Urinary bladder (tissue), 4 donors: ENCODE measurements around the gene AMBP. TPM values are rescaled to one million over a fixed set of nuclear protein-coding genes. Genes with fewer than 3 reads are reported as not detected.

Experiments used
- DNase-seq: peaks from one replicate; pipeline ENCODE4 v3.0.0-alpha.2; 2015; ENCODE audit errors: extremely low spot score
- H3K27ac ChIP-seq: one replicate; pipeline ENCODE4 v1.5.1; 2013; ENCODE audit warnings: low read depth, mild to moderate bottlenecking, moderate library complexity
- H3K36me3 ChIP-seq: one replicate; pipeline ENCODE4 v1.6.1; 2013; ENCODE audit warnings: mild to moderate bottlenecking, moderate library complexity; ENCODE audit not compliant: insufficient read depth
- H3K4me1 ChIP-seq: one replicate; pipeline ENCODE4 v1.6.1; 2013; ENCODE audit warnings: mild to moderate bottlenecking, moderate library complexity; ENCODE audit not compliant: insufficient read depth
- H3K4me3 ChIP-seq: one replicate; pipeline ENCODE4 v1.5.1; 2013; ENCODE audit warnings: low read depth, low read length
- WGBS: extraction: QIAGEN DNeasy Blood & Tissue Kit; methylation state at CpG from one replicate; pipeline ENCODE4 v1.1.7; 2013; 5-methylcytosine and 5-hydroxymethylcytosine counted together
- polyA plus RNA-seq: library from polyadenylated mRNA; stranded (reverse); fragments of 200-250 nt; gene quantifications from one replicate; pipeline ENCODE4 v1.2.3, GENCODE V29; 2013
- total RNA-seq: library from RNA; depleted of rRNA; stranded (reverse); fragments of >200 nt; gene quantifications from one replicate; pipeline ENCODE4 v1.2.3, GENCODE V29; 2014
- donor health status: healthy with polysubstance abuse.
- donor health status: healthy.

AMBP gene
- total and polyA plus RNA-seq, 2 donors: 2.4 TPM; not detected in 1

- WGBS: 94% methylated on average over 18 of the region's 18 CpGs
- DNase-seq: no peak
- Histone ChIP-seq H3K27ac (no peak overlapping the region), H3K4me1 (no peaks in the 10 kb centered on the region), H3K36me3 (no peaks in the 10 kb centered on the region), H3K4me3 (no peak overlapping the region)
Observed at GRCh38 chr9:114035845-114036801, 42.0 kb downstream of the AMBP start.

- no peak for DNase-seq
- Histone ChIP-seq H3K36me3 (no peaks in the 10 kb centered on the region), H3K4me3 (no peak overlapping the region), H3K27ac (no peak overlapping the region), H3K4me1 (no peaks in the 10 kb centered on the region)
- 84% methylated on average over 17 of the region's 17 CpGs for WGBS
Observed at GRCh38 chr9:114035221-114035844, 42.8 kb downstream of the AMBP start.

DNA sequence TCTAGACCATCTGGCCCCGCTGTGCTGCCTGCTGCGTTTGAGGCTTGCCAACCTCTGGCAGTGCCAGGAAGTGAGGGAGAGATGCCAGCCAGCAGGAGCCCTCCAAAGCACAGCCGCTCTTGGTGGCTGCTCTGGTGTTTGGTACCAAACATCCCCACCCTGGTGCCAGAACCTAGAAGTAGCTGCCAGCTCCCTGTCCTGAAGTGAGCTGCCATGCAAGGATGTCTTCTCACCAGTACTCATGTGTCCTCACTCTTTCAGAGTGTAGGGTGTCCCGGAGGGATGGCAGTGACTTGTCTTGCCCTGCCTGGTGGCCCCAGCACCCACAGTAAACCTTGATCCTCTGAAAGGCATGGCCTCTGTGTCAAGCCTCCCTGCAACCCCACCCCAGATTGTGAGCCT is 43.4 kb downstream of the AMBP start:
- 90% methylated on average over 4 of the region's 4 CpGs for WGBS
- no peak for DNase-seq
- Histone ChIP-seq H3K27ac (no peak overlapping the region), H3K4me3 (no peak overlapping the region), H3K4me1 (no peaks in the 10 kb centered on the region), H3K36me3 (no peaks in the 10 kb centered on the region)

DNA sequence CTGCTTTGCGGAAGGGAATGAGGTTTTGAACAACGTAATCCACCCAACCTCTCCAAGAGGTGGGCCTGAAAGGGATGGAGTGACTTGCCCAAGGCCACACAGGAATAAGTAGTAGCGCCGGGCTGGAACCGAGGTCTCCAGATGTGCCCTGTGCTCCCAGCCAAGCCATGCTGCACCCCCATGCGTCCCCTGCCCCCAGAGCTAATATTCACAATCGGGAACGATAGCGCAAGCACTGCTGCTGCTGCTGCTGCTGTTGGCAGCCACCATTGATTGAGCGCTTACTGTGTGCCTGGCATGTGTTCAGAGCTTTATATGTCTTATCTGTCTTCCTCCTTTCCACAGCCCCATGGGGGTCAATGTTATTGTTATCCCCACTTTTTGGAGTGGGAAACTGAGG is 43.9 kb downstream of the AMBP start:
- DNase-seq: no peak
- 97% methylated on average over 10 of the region's 10 CpGs for WGBS
- H3K27ac ChIP-seq: no peak overlapping the region
- no peaks in the 10 kb centered on the region for H3K36me3 ChIP-seq
- no peak overlapping the region for H3K4me3 ChIP-seq
- H3K4me1 ChIP-seq: no peaks in the 10 kb centered on the region

GRCh38 chr9:114033397-114034103 is 44.5 kb downstream of the AMBP start:
- Histone ChIP-seq H3K36me3 (no peaks in the 10 kb centered on the region), H3K27ac (no peak overlapping the region), H3K4me3 (no peak overlapping the region), H3K4me1 (no peaks in the 10 kb centered on the region)
- DNase-seq: no peak
- WGBS: 63% methylated on average over 12 of the region's 12 CpGs

- Histone ChIP-seq H3K27ac (no peak overlapping the region), H3K4me3 (no peak overlapping the region), H3K36me3 (no peaks in the 10 kb centered on the region), H3K4me1 (no peaks in the 10 kb centered on the region)
- 85% methylated on average over 19 of the region's 19 CpGs for WGBS
- no peak for DNase-seq
Observed at GRCh38 chr9:114031948-114032840, 45.9 kb downstream of the AMBP start.

GRCh38 chr9:114031037-114031630 is 47.0 kb downstream of the AMBP start:
- DNase-seq: no peak
- no peak overlapping the region for H3K4me3 ChIP-seq
- H3K27ac ChIP-seq: no peak overlapping the region
- H3K36me3 ChIP-seq: no peaks in the 10 kb centered on the region
- 93% methylated on average over 7 of the region's 7 CpGs for WGBS
- no peaks in the 10 kb centered on the region for H3K4me1 ChIP-seq

GRCh38 chr9:114030364-114030763 is 47.7 kb downstream of the AMBP start:
- Histone ChIP-seq H3K4me1 (no peaks in the 10 kb centered on the region), H3K27ac (no peak overlapping the region), H3K4me3 (no peak overlapping the region), H3K36me3 (no peaks in the 10 kb centered on the region)
- no peak for DNase-seq
- 91% methylated on average over 9 of the region's 9 CpGs for WGBS

- H3K4me1 ChIP-seq: no peaks in the 10 kb centered on the region
- DNase-seq: no peak
- no peak overlapping the region for H3K4me3 ChIP-seq
- H3K27ac ChIP-seq: no peak overlapping the region
- 86% methylated on average over 12 of the region's 12 CpGs for WGBS
- H3K36me3 ChIP-seq: no peaks in the 10 kb centered on the region
Observed at GRCh38 chr9:114029311-114030170, 48.6 kb downstream of the AMBP start.

DNA sequence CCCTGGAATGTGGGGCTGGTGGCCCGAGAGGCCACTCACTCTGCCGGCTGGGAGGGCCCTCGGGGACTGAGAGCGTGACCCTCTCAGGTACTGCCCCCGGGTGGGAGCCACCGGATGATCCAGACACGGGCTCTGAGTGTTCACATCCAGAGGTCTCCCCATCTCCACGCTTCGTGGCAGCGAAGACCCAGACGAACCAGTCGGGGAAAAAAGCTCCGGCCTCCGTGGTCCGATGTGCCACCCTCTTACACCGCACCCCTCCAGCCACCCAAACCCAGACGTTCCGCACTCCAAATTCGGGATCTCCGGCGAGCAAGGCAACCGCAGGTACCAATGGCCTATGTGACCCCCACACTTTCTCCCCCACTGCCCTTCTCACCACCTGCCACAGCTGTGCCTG is 49.5 kb downstream of the AMBP start:
- H3K36me3 ChIP-seq: no peaks in the 10 kb centered on the region
- H3K4me3 ChIP-seq: no peak overlapping the region
- no peaks in the 10 kb centered on the region for H3K4me1 ChIP-seq
- H3K27ac ChIP-seq: no peak overlapping the region
- 96% methylated on average over 22 of the region's 22 CpGs for WGBS
- no peak for DNase-seq

DNA sequence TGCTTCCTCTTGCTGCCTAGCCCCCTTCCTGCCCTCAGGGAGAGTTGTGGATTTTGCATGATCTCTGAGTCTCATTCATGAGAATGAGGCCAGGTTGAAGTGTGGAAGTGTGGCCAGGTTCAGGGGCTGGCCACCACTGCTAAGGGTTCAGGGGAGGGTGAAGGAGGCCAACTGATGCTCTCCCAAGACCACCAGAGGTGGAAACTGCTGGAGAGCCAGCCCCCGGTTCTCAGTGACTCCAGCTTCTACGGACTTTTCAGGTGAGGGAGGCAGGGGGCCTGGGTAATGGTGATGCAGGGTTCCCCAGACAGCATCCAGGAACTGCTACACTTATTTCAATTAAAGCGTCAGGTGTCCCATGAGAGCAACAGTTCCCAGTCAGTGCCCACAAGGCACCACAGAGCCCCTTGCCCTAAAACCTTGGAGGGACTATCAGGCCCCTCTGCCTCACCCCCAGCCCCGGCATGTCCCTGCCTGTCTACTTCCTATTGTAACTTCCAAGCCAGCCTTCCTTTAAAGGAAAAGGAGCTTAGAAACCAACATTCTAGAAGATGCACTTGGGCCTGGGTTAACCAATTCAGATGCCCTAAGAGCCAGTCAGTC is 50.1 kb downstream of the AMBP start:
- DNase-seq: no peak
- Histone ChIP-seq H3K4me3 (no peak overlapping the region), H3K36me3 (no peaks in the 10 kb centered on the region), H3K27ac (no peak overlapping the region), H3K4me1 (no peaks in the 10 kb centered on the region)
- 91% methylated on average over 4 of the region's 4 CpGs for WGBS
